Small intestine (tissue), 7 donors: Measurements from ENCODE around the gene PDE6A. TPM values are rescaled to one million over a fixed set of nuclear protein-coding genes. Genes with fewer than 3 reads are reported as not detected.
A peak's percentile ranks its signal among the peaks of the same experiment; 100 is the strongest.

Source experiments
- DNase-seq, 2 donors: peaks; one replicate each; pipeline versions ENCODE4 v3.0.0 to v3.0.0-alpha.2; 2013
- FAIRE-seq: peaks from 2 replicates; lab custom pipeline; 2012; peaks lifted over from hg19 to GRCh38; lab: Jason Lieb, UNC
- H3K27ac ChIP-seq, 3 donors: one replicate each; pipeline ENCODE4 v1.5.1; 2013; ENCODE audit warnings: low read length in 2 of 3, mild to moderate bottlenecking in 2 of 3, control low read depth in 1 of 3, inconsistent platforms in 1 of 3, low read depth in 1 of 3, moderate library complexity in 1 of 3
- H3K27me3 ChIP-seq, 3 donors: one replicate each; pipeline ENCODE4 v1.6.1; 2013; ENCODE audit warnings: low read length in 3 of 3, inconsistent platforms in 1 of 3; ENCODE audit not compliant: control insufficient read depth in 3 of 3, insufficient read depth in 3 of 3
- H3K36me3 ChIP-seq, 3 donors: one replicate each; pipeline ENCODE4 v1.6.1; 2013; ENCODE audit warnings: low read length in 3 of 3, inconsistent platforms in 1 of 3, low read depth in 1 of 3, mild to moderate bottlenecking in 1 of 3, moderate library complexity in 1 of 3; ENCODE audit not compliant: control insufficient read depth in 3 of 3, insufficient read depth in 2 of 3
- H3K4me1 ChIP-seq, 3 donors: one replicate each; pipeline ENCODE4 v1.6.1; 2013; ENCODE audit warnings: low read length in 2 of 3, inconsistent platforms in 1 of 3, low read depth in 1 of 3, mild to moderate bottlenecking in 1 of 3, moderate library complexity in 1 of 3; ENCODE audit not compliant: control insufficient read depth in 3 of 3, insufficient read depth in 2 of 3
- H3K4me3 ChIP-seq, 3 donors: one replicate each; pipeline ENCODE4 v1.5.1; 2013; ENCODE audit warnings: low read length in 3 of 3, control low read depth in 1 of 3, inconsistent platforms in 1 of 3, low read depth in 1 of 3, mild to moderate bottlenecking in 1 of 3, moderate library complexity in 1 of 3
- H3K9me3 ChIP-seq, 2 donors: one replicate each; pipeline ENCODE4 v1.6.1; 2013; ENCODE audit warnings: low read depth in 1 of 2, low read length in 1 of 2; ENCODE audit not compliant: control insufficient read depth in 2 of 2, insufficient read depth in 1 of 2
- WGBS, 3 donors: extraction: QIAGEN DNeasy Blood & Tissue Kit; methylation state at CpG; one replicate each; pipeline ENCODE4 v1.1.7; 2013; 5-methylcytosine and 5-hydroxymethylcytosine counted together
- polyA plus RNA-seq, 4 donors: library from polyadenylated mRNA; stranded (reverse) in 3 of 4; unstranded in 1 of 4; fragments of 200-250 nt in 3 of 4; fragments of 120-200 nt in 1 of 4; gene quantifications; one replicate each; pipeline versions ENCODE4 v1.2.1 to v1.2.3, GENCODE V29; 2013
- donor health status: healthy with polysubstance abuse.
- donor health status: control.
- donor health status: control.
- donor health status: Bipolar disorder and iron deficiency.
- donor health status: healthy.

PDE6A gene
- polyA plus RNA-seq, 4 donors = 0.03 to 1.3 TPM; not detected in 2

- no peak overlapping the region for H3K4me3 ChIP-seq
- 95 to 96% (median 96%) methylated on average over 8 of the region's 8 CpGs for WGBS, 3 donors
- FAIRE-seq (no peak), DNase-seq (no peak)
- no peak overlapping the region for H3K27ac ChIP-seq
- H3K9me3 ChIP-seq = no peaks in the 10 kb centered on the region
- peaks cover 0 to 51% (median 32%) of the 10 kb centered on the region in 3 donors for H3K36me3 ChIP-seq
- H3K4me1 ChIP-seq = peaks cover 0 to 5% (median 3%) of the 10 kb centered on the region in 3 donors
- H3K27me3 ChIP-seq = no peaks in the 10 kb centered on the region
Measured at GRCh38 chr5:149849280-149849965, 95.2 kb downstream of the PDE6A start.

GRCh38 chr5:149847611-149848010 is 97.0 kb downstream of the PDE6A start:
- DNase-seq = no peak
- H3K4me3 ChIP-seq = no peak overlapping the region
- H3K36me3 ChIP-seq = peaks cover 2 to 55% (median 33%) of the 10 kb centered on the region in 3 donors
- H3K9me3 ChIP-seq = no peaks in the 10 kb centered on the region
- no peaks in the 10 kb centered on the region for H3K27me3 ChIP-seq
- FAIRE-seq = no peak
- no peaks in the 10 kb centered on the region for H3K4me1 ChIP-seq
- H3K27ac ChIP-seq = peak overlapping the region in 1 of 3 donors; percentile 30
- 79 to 91% (median 90%) methylated on average over 15 of the region's 15 CpGs for WGBS, 3 donors

GRCh38 chr5:149846021-149846420 is 98.6 kb downstream of the PDE6A start:
- Histone ChIP-seq H3K9me3 (no peaks in the 10 kb centered on the region), H3K36me3 (peaks cover 2 to 68% (median 32%) of the 10 kb centered on the region in 3 donors), H3K4me3 (no peak overlapping the region), H3K27me3 (no peaks in the 10 kb centered on the region), H3K27ac (no peak overlapping the region), H3K4me1 (no peaks in the 10 kb centered on the region)
- no peak for FAIRE-seq
- 85 to 94% (median 90%) methylated on average over 5 of the region's 5 CpGs for WGBS, 3 donors
- DNase-seq = no peak

GRCh38 chr5:149845601-149846000 is 99.0 kb downstream of the PDE6A start:
- Histone ChIP-seq H3K36me3 (peaks cover 2 to 67% (median 31%) of the 10 kb centered on the region in 3 donors), H3K9me3 (no peaks in the 10 kb centered on the region), H3K4me1 (no peaks in the 10 kb centered on the region), H3K27ac (no peak overlapping the region), H3K27me3 (no peaks in the 10 kb centered on the region), H3K4me3 (no peak overlapping the region)
- WGBS, 3 donors = 97 to 99% (median 98%) methylated on average over 15 of the region's 15 CpGs
- FAIRE-seq = no peak
- no peak for DNase-seq

GRCh38 chr5:149841851-149842793 is 102.5 kb downstream of the PDE6A start:
- 90 to 96% (median 96%) methylated on average over 14 of the region's 14 CpGs for WGBS, 3 donors
- no peak overlapping the region for H3K4me3 ChIP-seq
- H3K27ac ChIP-seq = no peak overlapping the region
- H3K27me3 ChIP-seq = no peaks in the 10 kb centered on the region
- FAIRE-seq = no peak
- DNase-seq = no peak
- no peaks in the 10 kb centered on the region for H3K9me3 ChIP-seq
- H3K36me3 ChIP-seq = peaks cover 2 to 74% (median 27%) of the 10 kb centered on the region in 3 donors
- H3K4me1 ChIP-seq = no peaks in the 10 kb centered on the region

GRCh38 chr5:149840226-149840825 is 104.3 kb downstream of the PDE6A start:
- Histone ChIP-seq H3K9me3 (no peaks in the 10 kb centered on the region), H3K4me1 (no peaks in the 10 kb centered on the region), H3K36me3 (peaks cover 5 to 74% (median 23%) of the 10 kb centered on the region in 3 donors), H3K27ac (peak overlapping the region in 2 of 3 donors; percentile 1 to 35), H3K27me3 (no peaks in the 10 kb centered on the region), H3K4me3 (no peak overlapping the region)
- 85 to 95% (median 87%) methylated on average over 8 of the region's 8 CpGs for WGBS, 3 donors
- FAIRE-seq (no peak), DNase-seq (no peak)

GRCh38 chr5:149839761-149840160 is 104.8 kb downstream of the PDE6A start:
- DNase-seq (no peak), FAIRE-seq (no peak)
- no peaks in the 10 kb centered on the region for H3K27me3 ChIP-seq
- peak overlapping the region in 2 of 3 donors; percentile 1 to 35 for H3K27ac ChIP-seq
- no peaks in the 10 kb centered on the region for H3K9me3 ChIP-seq
- H3K36me3 ChIP-seq = peaks cover 8 to 73% (median 18%) of the 10 kb centered on the region in 3 donors
- no peak overlapping the region for H3K4me3 ChIP-seq
- 69 to 92% (median 87%) methylated on average over 16 of the region's 16 CpGs for WGBS, 3 donors
- H3K4me1 ChIP-seq = no peaks in the 10 kb centered on the region
